NT2/D1 (cell line): Measurements from ENCODE around the gene TMA7B.

Experiments used
- DNase-seq: peaks from one replicate; pipeline ENCODE4 v3.0.0-alpha.2; 2011; ENCODE audit warnings: low read depth, low spot score
- H3K27me3 ChIP-seq: 2 replicates; pipeline ENCODE4 v1.6.0; 2011; ENCODE audit warnings: mild to moderate bottlenecking; ENCODE audit not compliant: insufficient read length, insufficient read depth
- H3K36me3 ChIP-seq: 2 replicates; pipeline ENCODE4 v1.6.1; 2011; ENCODE audit warnings: mild to moderate bottlenecking, low read length, mixed read lengths; ENCODE audit not compliant: insufficient read depth, insufficient read length
- H3K4me1 ChIP-seq: 2 replicates; pipeline ENCODE4 v1.5.1; 2011; ENCODE audit not compliant: insufficient read depth, insufficient read length
- H3K4me3 ChIP-seq: 2 replicates; pipeline ENCODE4 v1.5.1; 2011; ENCODE audit warnings: low read depth; ENCODE audit not compliant: insufficient read length
- H3K9ac ChIP-seq: 2 replicates; pipeline ENCODE4 v1.6.0; 2011; ENCODE audit warnings: low read depth; ENCODE audit not compliant: insufficient read length
- H3K9me3 ChIP-seq: 2 replicates; pipeline ENCODE4 v1.5.1; 2011; ENCODE audit warnings: mild to moderate bottlenecking, low read length; ENCODE audit not compliant: insufficient read depth
- SUZ12 ChIP-seq: IDR thresholded peaks from 2 replicates; pipeline ENCODE4 v1.6.1; 2011; ENCODE audit not compliant: insufficient read length, insufficient read depth; ENCODE audit errors: extremely low read depth
- YY1 ChIP-seq: IDR thresholded peaks from 2 replicates; pipeline ENCODE4 v1.6.1; 2011; ENCODE audit not compliant: insufficient read length, insufficient read depth
- ZNF274 ChIP-seq: IDR thresholded peaks from 2 replicates; pipeline ENCODE4 v1.6.1; 2011; ENCODE audit warnings: mild to moderate bottlenecking, low read depth, low read length

Gene TMA7B

DNA sequence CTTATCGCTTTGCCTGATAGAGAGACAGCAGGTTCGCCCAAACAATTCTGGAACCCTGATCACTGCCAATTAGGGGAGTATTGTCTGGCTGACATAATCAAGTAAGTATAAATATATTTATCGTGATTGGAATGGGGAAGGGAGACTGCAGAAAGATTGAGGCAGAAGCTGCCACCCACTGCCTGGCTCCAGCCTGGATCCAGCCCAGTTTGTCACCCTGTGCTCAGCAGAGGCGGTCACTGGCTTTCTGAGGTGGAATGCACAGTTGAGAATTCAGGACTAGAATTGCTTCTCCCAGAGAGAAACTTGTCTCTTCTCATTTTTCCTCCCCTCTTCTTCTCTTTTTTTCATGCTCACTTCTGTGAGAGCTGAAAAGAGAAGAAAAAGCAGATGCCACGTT lies 33.4 kb upstream of the TMA7B start:
- H3K4me1 ChIP-seq: no peaks in the 10 kb centered on the region
- no peak for DNase-seq
- TF ChIP-seq SUZ12 (no peak), YY1 (no peak), ZNF274 (no peak)

DNA sequence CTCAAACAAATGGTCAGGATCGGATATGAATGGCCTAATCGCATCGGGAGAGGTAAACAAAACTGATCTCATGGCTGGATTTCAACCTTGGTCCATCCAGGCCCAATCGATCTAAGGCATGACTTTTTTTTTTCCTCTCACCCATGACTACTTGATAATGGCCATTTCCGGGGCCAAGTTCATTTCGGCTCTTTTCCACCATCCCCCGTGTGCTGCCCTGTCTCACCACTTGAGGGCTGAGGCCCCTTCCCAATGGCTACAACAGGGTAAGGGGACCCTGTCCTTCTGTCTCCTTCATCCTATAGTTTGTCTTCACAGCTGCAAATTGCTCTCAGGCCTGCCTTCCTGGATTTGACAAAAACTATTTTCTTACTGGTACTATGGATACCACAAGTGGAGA lies 32.7 kb upstream of the TMA7B start:
- Histone ChIP-seq H3K9ac (no peak overlapping the region), H3K36me3 (no peaks in the 10 kb centered on the region), H3K4me1 (no peaks in the 10 kb centered on the region), H3K9me3 (no peaks in the 10 kb centered on the region), H3K27me3 (no peaks in the 10 kb centered on the region), H3K4me3 (no peak overlapping the region)
- TF ChIP-seq SUZ12: no peak
- TF ChIP-seq YY1: no peak
- DNase-seq: no peak

More for the DNA sequence above, 33.4 kb upstream of the TMA7B start:
- H3K4me3 ChIP-seq: no peak overlapping the region
- no peaks in the 10 kb centered on the region for H3K36me3 ChIP-seq
- no peaks in the 10 kb centered on the region for H3K9me3 ChIP-seq
- no peaks in the 10 kb centered on the region for H3K27me3 ChIP-seq
- no peak overlapping the region for H3K9ac ChIP-seq

DNA sequence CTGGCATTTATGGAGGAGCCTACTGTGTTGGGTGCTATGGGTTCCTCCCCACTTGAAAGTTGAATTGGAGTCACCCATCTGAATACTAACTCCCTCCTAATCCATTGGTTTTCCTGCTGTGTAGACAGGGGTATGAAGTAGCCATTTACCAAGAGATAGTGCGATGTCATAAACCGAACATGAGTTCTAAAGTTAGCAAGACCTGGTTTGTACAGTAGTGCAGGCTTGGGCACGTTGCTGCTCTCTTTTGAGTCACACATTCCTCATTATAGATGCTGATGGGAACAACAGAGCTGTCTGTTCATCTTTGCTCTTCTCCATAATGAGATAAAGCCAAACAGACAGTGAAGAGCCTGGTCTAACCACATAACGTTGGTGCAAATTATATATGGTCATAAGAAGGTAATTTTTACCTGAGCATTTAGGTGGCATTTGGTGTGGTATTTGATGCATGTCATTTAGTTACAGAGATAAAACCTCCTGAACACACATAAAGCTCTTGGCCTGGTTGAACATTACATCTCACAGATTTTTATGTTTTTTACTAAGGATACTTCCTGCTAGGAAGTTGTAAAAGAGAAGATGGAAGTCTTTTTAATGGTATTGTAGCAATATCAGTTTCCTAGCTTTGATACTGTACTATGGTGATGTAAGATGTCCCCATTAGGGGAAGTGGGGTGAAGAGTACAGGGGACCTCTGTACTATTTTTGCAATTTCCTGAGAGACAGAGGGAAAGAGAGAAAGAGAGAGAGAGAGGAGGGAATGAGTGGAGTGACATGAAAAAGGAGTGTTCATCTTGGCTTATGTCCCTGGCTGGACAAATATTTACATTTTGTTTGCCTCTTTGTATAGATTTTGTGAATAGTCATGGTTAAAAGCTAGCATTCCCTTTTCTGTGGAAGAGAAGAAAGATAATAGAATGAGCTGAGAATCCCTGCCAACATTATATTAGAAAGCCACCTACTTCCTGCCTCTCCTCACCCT lies 31.4 kb upstream of the TMA7B start:
- Histone ChIP-seq H3K27me3 (no peaks in the 10 kb centered on the region), H3K9me3 (no peaks in the 10 kb centered on the region), H3K4me1 (no peaks in the 10 kb centered on the region), H3K4me3 (no peak overlapping the region), H3K9ac (no peak overlapping the region), H3K36me3 (no peaks in the 10 kb centered on the region)
- no peak for DNase-seq
- no peak for TF ChIP-seq SUZ12
- no peak for TF ChIP-seq ZNF274
- TF ChIP-seq YY1: no peak

- H3K9ac ChIP-seq: no peak overlapping the region
- H3K4me3 ChIP-seq: no peak overlapping the region
- H3K36me3 ChIP-seq: no peaks in the 10 kb centered on the region
- TF ChIP-seq SUZ12 (no peak), ZNF274 (no peak), YY1 (no peak)
- H3K4me1 ChIP-seq: no peaks in the 10 kb centered on the region
- H3K27me3 ChIP-seq: no peaks in the 10 kb centered on the region
- no peak for DNase-seq
- no peaks in the 10 kb centered on the region for H3K9me3 ChIP-seq
Measured at GRCh38 chr22:39931251-39931650, 28.9 kb upstream of the TMA7B start.

GRCh38 chr22:39932166-39932565 lies 28.0 kb upstream of the TMA7B start:
- no peak for TF ChIP-seq ZNF274
- TF ChIP-seq SUZ12: no peak
- TF ChIP-seq YY1: no peak
- Histone ChIP-seq H3K36me3 (no peaks in the 10 kb centered on the region), H3K27me3 (no peaks in the 10 kb centered on the region), H3K9me3 (no peaks in the 10 kb centered on the region), H3K4me1 (no peaks in the 10 kb centered on the region), H3K4me3 (no peak overlapping the region), H3K9ac (no peak overlapping the region)
- DNase-seq: no peak

- Histone ChIP-seq H3K4me1 (no peaks in the 10 kb centered on the region), H3K36me3 (no peaks in the 10 kb centered on the region), H3K9me3 (no peaks in the 10 kb centered on the region), H3K9ac (no peak overlapping the region), H3K27me3 (no peaks in the 10 kb centered on the region), H3K4me3 (no peak overlapping the region)
- DNase-seq: peak; percentile 81
- no peak for TF ChIP-seq ZNF274
- TF ChIP-seq YY1: no peak
- no peak for TF ChIP-seq SUZ12
Measured at GRCh38 chr22:39932918-39933649, 27.1 kb upstream of the TMA7B start.

GRCh38 chr22:39933741-39934140 lies 26.5 kb upstream of the TMA7B start:
- TF ChIP-seq SUZ12 (no peak), ZNF274 (no peak), YY1 (no peak)
- no peaks in the 10 kb centered on the region for H3K27me3 ChIP-seq
- no peaks in the 10 kb centered on the region for H3K36me3 ChIP-seq
- H3K4me3 ChIP-seq: no peak overlapping the region
- no peak for DNase-seq
- H3K9ac ChIP-seq: no peak overlapping the region
- no peaks in the 10 kb centered on the region for H3K9me3 ChIP-seq
- H3K4me1 ChIP-seq: no peaks in the 10 kb centered on the region
